ENCODE data around the gene PTPRD. TPM values are rescaled to one million over a fixed set of nuclear protein-coding genes. Genes with fewer than 3 reads are reported as not detected.

Gene PTPRD
- total and polyA plus RNA-seq, 9 of the 15 experiments (the other 6 are each of a cell fraction or from before 2014, with no cell fraction given): 0.11 TPM; not detected in 8

DNA sequence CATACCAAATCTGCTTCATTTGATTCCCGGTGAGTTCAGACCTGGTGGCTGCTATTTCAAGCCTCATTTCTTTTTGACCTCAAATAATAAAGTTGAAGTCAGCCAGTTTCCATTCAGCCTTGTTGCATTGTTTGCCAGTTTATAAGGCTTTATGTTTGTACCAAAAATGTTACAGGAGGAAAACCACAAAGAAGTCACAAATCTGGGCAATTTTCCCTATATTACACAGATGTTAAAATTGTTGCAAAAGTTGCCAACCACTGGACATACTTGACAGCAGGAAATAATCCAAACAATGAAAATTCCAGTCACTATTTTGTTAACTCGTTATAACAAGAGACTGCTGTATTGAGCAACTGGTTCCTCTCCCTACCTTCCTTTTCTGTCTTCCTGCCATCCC lies 1488.2 kb downstream of the PTPRD start (continued):
- no peak for TF ChIP-seq GABPB2 (CRISPR knock-in tag; conservative IDR thresholded peaks at IDR 0.05)
- TF ChIP-seq RBM22 (IDR thresholded peaks at IDR 0.05; ENCODE audit: low read depth, low read length, poor library complexity, severe bottlenecking): no peak

DNA sequence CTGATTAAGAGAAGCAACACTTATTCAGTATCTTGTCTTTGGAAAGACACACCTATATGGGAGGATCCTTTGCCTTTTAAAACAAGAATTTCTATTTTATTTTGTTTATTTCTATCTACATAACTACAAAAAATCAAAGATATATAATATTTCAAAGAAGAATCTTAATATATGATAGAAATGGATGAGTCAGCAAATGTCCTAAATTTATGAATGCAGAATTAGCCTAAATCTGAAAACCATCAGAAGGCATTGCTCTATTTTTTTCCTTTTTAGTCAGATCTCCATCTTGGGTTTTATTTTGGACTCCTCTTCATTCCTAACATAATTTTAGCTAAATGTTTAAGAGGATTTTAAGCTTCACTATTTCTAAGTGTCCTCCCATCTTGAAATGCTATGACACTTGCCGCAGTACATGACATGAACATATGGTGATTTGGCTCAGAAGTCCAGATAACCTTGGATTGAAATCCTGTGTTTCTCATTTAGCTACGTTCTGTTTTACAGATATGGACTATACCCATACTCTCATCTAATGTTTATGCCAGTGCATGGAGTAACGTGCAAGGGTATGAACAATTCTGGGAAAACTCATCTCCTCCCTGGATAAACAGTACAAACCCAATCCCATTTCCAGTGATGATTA lies 1490.4 kb downstream of the PTPRD start:
- Histone ChIP-seq H2AFZ (ENCODE audit: low read depth, low read length) (no peak overlapping the region), H3K79me2 (ENCODE audit: control insufficient read depth, insufficient read depth, low read length) (no peaks in the 10 kb centered on the region), H4K20me1 (replicated peaks; ENCODE audit: control insufficient read depth, insufficient read depth, low read length) (no peaks in the 10 kb centered on the region), H3K9me3 (replicated peaks; ENCODE audit: control insufficient read depth, insufficient read depth, low read depth, low read length) (no peaks in the 10 kb centered on the region), H3K27ac (ENCODE audit: extremely low read depth, low read depth, low read length) (no peak overlapping the region), H3K4me1 (replicated peaks in 1 of 2; ENCODE audit: control insufficient read depth in 2 of 2, insufficient read depth in 2 of 2, low read length in 2 of 2) (no peaks in the 10 kb centered on the region), H3K27me3 (ENCODE audit: control insufficient read depth in 2 of 2, insufficient read depth in 2 of 2, low read length in 2 of 2) (no peaks in the 10 kb centered on the region), H3K9ac (ENCODE audit: insufficient read depth in 1 of 2, low read depth in 2 of 2, low read length in 2 of 2) (no peak overlapping the region), H3K4me2 (ENCODE audit: insufficient read depth, low read length) (no peak overlapping the region), H3K4me3 (no peak overlapping the region), H3K9me1 (ENCODE audit: control insufficient read depth, insufficient read depth, low read length) (no peaks in the 10 kb centered on the region), H3K36me3 (ENCODE audit: control insufficient read depth, insufficient read depth, low read length) (no peaks in the 10 kb centered on the region)
- no peak for FAIRE-seq
- POLR2A ChIA-PET: no interaction called here
- peak; percentile 54 for TF ChIP-seq MAFF (IDR thresholded peaks at IDR 0.05; ENCODE audit: low read length)
- peak; percentile 42; the same call in 1 of the 2 replicates for TF ChIP-seq ZNF316 (IDR thresholded peaks at IDR 0.05)
- TF ChIP-seq MAFG (tag; conservative IDR thresholded peaks at IDR 0.05): 0 out of 2 replicates have a peak, but pooled peaks have one; percentile 27
- TF ChIP-seq MAFK (IDR thresholded peaks at IDR 0.05; ENCODE audit: low read length): peak; percentile 59
- no peak for TF ChIP-seq HNRNPLL (IDR thresholded peaks at IDR 0.05; ENCODE audit: low read depth, low read length, poor library complexity, severe bottlenecking)
- TF ChIP-seq, protein P1, sequence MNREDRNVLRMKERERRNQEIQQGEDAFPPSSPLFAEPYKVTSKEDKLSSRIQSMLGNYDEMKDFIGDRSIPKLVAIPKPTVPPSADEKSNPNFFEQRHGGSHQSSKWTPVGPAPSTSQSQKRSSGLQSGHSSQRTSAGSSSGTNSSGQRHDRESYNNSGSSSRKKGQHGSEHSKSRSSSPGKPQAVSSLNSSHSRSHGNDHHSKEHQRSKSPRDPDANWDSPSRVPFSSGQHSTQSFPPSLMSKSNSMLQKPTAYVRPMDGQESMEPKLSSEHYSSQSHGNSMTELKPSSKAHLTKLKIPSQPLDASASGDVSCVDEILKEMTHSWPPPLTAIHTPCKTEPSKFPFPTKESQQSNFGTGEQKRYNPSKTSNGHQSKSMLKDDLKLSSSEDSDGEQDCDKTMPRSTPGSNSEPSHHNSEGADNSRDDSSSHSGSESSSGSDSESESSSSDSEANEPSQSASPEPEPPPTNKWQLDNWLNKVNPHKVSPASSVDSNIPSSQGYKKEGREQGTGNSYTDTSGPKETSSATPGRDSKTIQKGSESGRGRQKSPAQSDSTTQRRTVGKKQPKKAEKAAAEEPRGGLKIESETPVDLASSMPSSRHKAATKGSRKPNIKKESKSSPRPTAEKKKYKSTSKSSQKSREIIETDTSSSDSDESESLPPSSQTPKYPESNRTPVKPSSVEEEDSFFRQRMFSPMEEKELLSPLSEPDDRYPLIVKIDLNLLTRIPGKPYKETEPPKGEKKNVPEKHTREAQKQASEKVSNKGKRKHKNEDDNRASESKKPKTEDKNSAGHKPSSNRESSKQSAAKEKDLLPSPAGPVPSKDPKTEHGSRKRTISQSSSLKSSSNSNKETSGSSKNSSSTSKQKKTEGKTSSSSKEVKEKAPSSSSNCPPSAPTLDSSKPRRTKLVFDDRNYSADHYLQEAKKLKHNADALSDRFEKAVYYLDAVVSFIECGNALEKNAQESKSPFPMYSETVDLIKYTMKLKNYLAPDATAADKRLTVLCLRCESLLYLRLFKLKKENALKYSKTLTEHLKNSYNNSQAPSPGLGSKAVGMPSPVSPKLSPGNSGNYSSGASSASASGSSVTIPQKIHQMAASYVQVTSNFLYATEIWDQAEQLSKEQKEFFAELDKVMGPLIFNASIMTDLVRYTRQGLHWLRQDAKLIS (CRISPR knock-in tag; IDR thresholded peaks at IDR 0.05): no peak
- DNase-seq (ENCODE audit: extremely low read depth in 1 of 4, low spot score in 3 of 4): no peak
- ATAC-seq: no peak
- CTCF ChIA-PET (ENCODE audit: low intra/inter-chr PET ratio): no interaction called here
- 0% methylated on average over 3 of the region's 3 CpGs for WGBS (ENCODE audit: insufficient coverage, low coverage, missing lambda C conversion rate)
- in situ Hi-C loops (cut with MboI): no loop called here
- intact Hi-C loops (cut with micrococcal nuclease): no loop called here
- BruUV-seq (replicated peaks): no TSS peak
